ENCODE measurements around the gene C1orf35.

Gene C1orf35

DNA sequence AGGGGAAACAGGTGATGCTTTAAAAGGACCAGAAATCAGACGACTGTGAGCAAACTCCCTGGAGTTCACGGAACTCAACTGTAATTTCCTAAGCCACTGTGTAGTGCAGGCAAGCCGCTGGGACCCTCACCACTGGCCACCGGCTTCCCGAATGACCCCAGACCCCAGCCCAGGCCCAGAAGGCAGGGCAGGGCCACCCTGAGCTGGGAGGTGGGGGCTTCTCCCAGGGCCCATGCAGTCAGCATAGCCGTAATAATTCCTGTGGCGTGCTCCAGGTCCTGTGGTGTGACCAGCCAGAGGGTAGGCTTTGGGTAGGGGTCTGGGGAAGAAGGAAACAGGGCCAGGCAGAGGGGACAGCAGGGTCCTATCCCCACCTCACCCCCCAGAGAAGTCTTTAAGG lies 24.1 kb downstream of the C1orf35 start:
- no peak for DNase-seq (ENCODE audit: low read depth in 2 of 2)

DNA sequence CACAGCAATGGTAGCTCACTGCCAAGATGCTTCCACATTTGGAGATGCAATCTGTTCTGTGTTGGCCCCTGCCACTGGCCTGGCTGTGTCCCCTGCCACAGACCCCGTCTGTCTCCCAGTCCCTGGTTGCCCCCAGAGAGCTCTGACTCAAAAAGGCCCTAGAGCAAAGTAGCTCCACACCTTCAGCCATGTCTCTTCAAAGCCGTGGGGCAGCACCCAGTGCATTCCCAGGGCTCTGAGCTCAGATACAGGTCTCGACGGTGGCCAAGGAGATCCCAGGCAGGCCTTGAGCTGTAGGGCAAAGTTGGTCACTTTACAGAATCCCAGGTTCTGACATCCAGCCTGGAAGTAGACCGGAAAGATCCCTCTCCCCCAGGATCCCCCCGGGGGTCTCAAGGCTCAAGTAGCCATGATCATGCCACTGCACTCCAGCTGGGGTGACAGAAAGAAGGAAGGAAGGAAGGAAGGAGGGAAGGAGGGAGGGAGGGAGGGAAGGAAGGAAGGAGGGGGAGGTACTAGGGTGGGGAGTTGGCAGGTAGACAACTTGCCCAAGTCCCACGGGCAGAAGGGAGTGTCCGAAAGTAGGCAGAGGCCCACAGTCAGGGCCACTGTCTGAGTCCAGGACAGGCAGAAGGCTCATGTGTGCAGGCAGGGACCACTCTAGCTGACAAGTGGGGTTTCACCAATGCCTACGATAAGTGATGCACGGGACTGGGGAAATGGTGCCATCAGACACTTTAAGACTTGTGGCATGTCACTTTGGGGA lies 25.4 kb downstream of the C1orf35 start:
- DNase-seq (ENCODE audit: low read depth in 2 of 2), result no peak

DNA sequence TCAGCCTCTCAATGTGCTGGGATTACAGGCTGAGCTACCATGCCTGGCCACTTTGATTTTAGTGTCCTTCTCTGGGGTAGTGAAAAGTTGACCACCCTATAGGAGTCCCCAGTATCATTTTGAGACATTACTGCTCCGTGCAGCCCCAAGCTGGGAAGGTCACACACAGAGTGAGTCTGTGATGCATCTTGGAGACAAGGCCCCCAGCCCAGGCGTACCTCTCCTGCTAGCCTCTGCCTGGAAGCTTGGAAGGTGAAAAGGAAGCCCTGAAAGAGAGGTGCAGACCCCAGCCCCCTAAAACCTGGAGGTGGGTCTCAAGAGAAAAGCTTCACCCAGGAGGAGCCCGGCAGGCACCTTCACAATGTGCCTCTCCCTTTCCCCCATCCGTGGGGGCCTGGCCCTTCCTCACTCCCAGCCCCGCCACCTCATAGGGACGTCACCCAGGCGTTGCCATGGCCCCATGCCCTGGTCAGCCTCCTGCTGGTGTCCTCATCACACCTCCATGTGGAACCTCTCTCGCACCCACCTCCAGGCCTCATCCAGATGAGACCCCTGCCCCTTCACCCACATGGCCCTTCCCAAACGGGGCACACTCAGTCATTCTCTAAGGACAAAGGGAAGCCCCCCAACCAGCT lies 26.2 kb downstream of the C1orf35 start:
- DNase-seq (ENCODE audit: low read depth in 2 of 2), result no peak

DNA sequence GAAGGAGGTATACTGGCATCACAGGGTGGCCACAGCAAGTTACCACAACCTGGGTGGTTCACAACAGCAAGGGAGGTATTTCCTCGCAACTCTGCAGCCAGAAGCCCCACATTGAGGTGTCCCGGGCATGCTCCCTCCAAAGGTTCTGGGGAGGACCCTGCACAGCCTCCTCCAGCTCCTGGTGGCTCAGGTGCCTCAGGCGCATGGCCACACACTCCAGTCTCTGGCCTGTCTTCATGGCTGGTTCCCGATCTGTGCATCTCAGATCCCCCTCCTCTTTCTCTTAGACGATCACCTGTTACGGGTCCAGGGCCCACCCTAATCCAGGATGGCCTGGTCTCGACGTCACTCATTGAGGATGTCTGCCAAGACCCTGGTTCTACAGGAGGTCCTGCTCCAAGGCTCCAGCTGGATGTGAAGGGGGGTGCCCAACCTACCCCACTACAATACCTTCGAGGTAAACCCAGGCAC lies 27.3 kb downstream of the C1orf35 start:
- DNase-seq (ENCODE audit: low read depth in 2 of 2), result no peak

DNA sequence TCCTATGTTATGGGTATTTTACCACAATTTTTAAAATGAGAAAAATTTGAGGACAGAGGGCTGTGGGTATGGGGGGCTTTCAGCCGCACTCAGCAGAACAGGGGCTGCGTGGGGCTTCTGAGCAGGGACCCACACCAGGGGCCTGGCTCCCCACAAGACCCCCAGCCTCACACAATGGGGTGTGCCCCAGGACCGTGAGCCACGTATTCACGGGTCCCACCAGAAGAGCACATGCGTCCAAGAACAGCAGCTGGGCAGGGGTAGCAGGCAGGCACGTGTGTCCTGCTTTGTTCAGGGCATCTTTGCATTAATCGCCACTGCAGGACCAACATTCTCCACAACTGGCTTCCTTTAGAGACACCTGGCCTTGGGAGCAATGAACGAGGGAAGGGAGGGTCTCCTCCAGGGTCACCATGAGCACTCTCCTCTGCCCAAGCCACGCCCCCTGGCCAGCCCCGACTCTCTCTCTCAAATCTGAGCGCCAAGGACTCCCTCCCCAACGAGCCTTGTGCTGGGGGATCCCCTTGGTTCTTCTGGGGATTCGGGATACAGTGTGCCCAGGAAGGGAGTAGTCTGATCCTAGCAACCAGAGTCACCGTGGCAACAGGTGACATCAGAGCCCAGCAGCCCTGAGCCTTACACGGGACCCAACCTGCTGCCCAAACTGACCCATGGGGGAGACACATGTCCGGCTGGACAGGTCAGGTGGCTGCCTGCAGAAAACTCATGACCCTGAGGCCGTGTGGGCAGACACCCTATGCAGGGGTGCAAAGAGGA lies 28.0 kb downstream of the C1orf35 start:
- no peak for DNase-seq (ENCODE audit: low read depth in 2 of 2)

DNA sequence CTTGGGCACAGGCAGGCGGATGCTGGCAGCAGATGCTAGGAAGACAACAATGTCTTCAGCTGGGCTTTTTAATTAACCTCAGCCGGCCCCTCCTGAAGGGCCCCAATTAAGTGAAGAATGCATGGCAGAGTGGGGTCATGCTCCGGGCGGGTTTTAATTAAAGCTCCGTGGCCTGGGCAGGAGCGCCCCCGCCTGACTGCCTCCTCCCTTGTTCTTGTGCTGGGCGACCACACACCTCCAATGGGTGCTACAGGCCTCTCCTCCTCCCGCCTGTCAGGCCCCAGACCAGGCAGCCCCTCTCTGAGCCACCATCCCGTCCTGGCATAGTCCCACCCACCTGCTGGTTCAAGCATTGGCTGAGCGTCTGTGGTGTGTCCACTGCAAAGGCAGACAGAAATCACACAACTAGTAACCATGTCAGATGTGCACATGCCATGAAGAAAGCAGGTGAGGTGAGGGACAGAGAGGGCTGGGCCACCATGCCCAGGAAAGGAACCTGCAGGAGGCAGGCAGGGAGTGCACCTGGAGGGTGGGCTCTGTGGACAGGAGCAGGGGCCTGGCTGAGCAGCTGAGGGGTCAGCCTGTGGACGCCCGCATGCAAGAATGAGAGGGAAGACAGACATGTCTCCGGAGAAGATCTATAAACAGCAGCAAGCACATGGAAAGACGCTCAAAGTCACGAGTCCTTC lies 29.1 kb downstream of the C1orf35 start:
- DNase-seq (ENCODE audit: low read depth in 2 of 2), result no peak

DNA sequence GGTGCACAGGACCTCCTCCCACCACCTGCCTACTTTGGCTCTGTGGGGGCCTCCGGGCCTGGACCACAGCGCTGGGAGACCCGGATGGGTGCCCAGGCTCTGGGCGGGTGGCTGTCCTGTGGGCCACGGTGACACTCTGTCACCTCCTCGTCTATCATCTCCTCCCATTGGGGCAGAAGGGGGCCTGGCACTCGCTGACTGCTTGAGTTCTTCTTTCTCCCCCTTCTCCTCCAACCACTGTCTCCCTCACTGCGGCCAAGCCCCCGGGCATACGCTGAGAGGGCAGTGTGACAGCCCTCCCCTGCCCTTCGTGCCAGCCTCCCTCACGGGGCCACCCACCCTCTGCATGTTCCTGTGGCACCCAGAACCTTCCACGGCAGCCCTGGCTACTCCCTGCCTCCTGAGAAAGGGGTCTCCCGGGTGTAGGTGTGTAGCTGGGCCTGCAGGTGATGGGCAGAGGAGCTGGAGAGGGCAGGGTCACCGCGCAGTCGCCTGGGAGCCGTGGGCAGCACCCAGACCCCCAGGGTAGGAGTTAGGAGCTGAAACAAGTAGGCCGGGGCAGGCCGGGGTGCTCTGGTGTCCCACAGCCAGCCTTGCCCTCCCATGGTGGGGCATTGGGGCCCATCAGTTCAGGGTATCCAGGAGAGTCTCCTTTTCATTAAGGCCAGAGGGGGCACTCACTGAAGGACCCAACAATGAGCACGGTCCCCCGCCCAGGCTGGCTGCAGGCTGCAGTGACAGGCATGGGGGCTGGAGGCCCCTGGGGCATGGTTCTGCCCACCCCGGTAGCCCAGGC lies 29.9 kb downstream of the C1orf35 start:
- DNase-seq (ENCODE audit: low read depth in 2 of 2), result no peak

DNA sequence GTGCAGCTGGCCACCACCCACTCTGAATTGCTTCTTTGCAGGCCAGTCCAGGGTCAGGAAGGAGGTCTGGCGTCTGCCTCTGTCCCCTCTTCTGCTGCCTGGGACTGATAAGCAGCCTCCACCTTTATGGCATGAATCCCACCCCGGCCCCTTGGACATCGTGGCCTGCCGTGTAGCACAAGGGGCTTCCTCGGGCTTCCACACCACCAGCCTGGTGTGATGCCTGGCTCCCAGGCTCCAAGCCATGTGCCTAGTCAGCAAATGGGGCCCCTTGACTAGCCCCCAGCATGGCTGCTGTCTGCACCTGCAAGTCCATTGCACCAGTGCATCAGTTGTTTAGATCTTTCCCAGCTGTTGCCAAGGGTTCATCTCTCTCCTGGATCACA lies 30.5 kb downstream of the C1orf35 start:
- no peak for DNase-seq (ENCODE audit: low read depth in 2 of 2)

DNA sequence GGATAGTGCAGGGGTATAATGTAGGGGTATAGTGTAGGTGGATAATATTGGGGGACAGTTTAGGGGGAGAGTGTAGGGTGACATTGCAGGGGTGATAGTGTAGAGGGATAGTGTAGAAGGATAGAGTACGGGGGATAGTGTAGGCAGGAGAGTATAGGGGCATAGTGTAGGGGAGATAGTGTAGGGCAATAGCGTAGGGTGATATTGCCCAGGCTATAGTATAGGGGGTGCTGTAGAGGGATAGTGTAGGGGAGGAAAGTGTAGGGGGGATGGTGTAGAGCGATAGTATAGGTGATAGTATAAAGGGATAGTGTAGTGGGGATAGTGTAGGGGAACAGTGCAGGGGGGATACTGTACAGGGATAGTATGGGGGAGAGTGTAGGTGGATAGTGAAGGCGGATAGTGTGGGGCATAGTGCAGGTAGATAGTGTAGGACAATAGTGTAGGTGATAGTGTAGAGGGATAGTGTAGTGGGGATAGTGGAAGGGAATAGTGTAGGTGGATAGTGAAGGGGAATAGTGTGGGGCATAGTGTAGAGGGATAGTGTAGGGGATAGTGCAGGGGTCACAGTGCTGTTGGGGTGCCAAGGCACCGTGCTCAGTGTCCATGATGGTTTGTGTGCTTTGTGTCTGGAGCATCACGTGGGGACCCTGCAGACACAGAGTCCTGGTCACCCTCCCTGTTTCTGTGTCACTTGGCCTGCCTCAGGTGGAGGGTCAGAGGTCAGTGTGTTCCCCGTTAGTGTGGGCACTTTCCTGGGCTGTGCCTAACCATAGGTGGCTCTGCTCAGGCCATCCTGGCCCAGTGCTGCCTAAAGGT lies 31.1 kb downstream of the C1orf35 start:
- no peak for DNase-seq (ENCODE audit: low read depth in 2 of 2)

DNA sequence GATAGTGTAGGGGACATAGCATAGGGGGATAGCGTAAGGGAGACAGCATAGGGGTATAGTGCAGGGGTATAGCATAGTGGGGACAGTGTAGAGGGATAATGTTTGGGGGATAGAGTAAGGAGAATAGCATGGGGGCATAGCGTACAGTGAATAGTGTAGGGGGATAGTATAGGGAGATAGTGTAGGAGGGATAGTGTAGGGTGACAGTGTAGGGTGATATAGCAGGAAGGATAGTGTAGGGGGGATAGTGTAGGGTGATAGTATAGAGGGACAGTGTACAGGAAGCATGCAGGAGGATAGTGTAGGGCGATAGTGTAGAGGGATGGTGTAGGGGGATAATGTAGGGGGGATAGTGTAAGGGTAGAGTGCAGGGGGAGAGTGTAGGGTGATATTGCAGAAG lies 32.3 kb downstream of the C1orf35 start:
- DNase-seq (ENCODE audit: low read depth in 2 of 2), result no peak

DNA sequence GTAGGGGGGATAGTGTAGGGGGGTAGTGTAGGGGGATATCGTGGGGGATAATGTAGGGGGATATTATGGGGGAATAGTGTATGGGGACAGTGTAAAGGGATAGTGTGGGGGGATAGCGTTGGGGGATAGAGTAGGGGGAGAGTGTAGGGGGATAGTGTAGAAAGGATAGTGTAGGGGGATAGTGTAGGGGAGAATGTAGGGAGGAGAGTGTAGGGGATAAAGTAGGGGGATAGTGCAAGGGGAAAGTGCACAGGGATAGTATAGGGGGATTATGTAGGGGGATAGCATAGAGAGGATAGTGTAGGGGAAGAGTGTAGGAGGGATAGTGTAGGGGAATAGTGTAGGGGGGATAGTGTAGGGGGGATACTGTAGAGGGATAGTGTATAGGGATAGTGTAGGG lies 33.0 kb downstream of the C1orf35 start:
- no peak for DNase-seq (ENCODE audit: low read depth in 2 of 2)

DNA sequence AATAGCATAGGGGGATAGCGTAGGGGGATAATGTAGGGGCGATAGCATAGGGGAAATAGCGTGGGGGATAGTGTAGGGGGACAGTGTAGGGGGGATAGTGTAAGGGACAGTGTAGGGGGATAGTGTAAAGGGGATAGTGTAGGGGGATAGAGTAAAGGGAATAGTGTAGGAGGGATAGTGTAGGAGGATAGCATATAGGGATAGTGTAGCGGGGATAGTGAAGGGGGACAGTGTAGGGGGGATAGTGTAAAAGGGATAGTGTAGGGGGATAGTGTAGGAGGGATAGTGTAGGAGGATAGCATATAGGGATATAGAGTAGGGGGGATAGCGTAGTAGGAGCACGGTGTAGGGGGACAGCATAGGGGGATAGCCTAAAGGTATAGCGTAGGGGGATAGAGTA lies 34.8 kb downstream of the C1orf35 start:
- no peak for DNase-seq (ENCODE audit: low read depth in 2 of 2)

DNA sequence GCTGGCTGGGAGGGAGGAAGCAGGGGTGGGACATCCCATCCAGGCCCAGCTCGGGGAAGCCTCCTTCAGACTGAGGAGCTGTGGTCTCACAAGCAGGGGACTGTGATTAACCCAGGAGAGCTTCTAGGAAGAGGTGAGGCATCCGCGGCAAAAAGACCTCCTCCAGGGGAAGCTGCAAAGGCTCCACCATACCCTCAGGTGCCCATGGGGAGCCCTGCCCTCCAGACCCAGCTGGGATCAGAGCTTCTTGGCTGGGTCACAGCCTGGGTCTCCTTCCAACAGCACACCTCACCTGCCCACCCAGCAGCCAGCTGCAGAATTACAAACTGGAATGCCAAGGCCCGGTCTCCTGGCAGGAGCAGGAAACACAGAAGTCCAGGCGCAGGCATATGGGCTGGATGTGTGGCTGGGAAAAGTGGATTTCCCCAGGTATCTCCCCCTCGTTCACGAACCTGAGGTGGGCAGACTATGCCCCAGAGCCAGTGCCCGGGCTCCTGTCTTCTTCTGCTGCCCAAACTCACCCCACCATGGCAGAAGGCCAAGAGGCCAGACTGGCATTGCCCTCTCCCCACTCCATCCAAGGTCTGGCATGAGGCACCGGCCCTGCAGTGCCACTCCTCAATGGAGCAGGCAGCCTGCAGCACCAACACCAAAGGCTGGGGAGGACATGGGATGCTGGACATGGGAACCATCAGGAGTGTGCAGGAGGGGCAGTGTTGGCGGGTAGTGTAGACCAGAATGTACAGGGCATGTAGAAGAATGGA lies 36.1 kb downstream of the C1orf35 start:
- no peak for DNase-seq (ENCODE audit: low read depth in 2 of 2)

DNA sequence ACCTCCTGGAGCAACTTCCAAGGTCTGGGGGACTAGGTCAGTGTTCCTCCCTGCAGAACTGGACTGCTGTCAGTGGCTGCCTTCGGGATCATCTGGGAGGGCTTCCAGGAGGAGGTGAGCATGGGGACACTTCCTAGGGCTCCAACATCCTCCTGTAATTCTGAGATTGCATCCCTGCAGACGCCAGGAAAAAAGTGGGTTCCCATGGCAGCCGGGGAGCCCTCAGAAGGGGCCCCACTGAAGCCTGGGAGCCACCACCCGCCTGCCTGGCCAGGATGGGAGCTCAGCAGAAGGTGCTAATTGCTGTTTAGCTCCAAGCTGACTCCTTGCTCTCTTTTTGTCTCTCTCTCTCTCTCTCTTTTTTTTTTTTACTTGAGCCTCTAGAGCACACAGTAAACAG lies 36.7 kb downstream of the C1orf35 start:
- DNase-seq (ENCODE audit: low read depth in 2 of 2), result no peak

DNA sequence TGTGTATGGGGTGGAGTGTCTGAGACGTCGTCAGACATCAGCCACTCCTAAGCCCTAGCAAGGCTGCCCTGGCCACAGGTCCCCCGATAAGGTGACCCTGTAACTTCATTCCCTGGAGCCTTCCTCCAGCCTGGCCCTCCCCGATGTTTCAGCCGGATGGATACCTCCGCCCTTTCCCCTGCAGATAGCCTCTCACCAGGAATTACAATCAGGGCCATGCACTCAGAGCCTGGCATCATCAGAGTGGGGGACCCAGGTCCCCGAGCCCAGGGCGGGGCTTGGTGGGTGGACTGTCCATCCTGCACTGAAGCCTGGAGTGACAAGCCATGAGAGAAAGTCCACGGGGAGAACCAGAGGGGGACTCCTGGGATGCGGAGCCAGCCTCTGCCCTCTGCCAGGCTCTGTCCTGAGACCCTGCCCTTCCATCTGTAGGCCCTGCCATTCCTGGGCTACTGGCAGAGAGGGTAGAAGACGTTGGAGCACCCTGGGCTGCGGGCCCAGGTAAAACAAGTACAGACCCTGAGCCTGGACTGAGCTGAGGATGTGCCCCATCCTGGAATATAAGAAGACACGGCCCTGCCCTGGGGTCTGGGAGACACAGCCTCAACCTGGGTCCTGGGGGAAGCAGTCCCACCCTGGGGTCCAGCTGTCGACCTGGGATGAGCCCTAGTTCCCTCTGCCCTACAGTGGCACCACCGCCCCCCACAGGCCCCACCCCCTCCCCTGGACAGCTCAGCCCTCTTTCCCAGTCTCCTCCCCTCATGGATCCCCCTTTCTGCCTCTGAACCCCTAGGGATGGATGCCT lies 37.4 kb downstream of the C1orf35 start:
- DNase-seq (ENCODE audit: low read depth in 2 of 2), result no peak

DNA sequence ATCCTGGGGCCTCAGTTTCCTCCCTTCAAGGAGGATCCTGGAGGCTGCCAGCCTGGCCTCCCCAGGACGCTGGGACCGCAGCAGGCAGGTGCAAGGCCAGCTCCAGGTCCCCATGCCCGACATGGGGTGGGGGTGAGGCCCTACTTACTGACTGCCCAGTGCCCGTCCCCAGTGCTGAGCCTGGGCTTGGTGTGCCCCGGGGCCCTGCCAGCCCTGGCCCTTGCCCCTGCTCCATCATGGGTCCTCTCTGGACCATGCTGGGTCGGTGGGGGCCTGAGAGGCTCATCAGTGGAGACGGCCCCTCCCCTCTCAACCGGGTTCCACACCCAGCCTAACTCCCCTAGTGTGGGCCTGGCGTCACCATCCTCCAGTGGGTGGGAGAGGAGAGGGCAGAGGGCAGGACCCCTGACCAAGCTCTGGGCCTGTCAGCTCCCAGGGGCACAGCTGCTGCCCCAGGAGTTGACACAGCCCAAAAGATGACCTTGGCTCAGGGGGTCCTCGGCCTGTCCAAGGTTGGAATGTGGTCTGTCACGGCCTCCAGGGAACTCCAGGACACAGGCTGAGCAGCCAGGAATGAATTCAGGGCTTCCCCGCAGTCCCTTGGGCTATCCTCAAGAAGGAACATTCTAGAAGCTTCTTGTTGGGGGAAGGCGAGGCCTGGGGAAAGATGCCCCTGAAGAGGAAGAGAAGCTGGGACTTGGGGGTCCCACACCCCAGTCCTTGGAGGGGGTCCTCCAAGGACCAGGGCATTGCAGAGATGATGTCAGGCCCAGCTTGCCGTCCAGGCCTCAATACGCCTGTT lies 38.2 kb downstream of the C1orf35 start:
- no peak for DNase-seq (ENCODE audit: low read depth in 2 of 2)

DNA sequence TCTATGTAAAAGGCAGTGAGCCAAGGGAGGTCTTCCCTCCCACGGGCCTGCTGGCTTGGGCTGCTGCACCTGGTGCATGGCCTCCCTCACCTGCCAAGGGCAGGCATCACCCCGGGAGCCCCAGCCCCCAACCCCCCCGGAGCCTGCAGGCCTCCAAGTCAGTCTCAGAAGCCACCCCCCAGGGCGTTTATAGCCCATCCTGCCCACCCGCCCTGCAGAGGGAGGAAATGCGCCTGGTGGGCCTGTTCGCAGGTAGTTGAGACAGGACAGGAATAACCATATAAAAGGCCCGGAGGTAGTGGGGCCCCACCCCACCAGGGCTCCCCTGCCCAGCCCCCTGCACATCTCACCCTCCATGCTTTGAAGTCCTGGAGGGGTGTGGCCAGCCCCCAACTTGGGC lies 38.8 kb downstream of the C1orf35 start:
- no peak for DNase-seq (ENCODE audit: low read depth in 2 of 2)
